ENCODE measurements around the gene TRERF1. TPM values are rescaled to one million over a fixed set of nuclear protein-coding genes. Genes with fewer than 3 reads are reported as not detected.

Gene TRERF1
- total RNA-seq, 1 experiment from 2014 or later: 14.5 TPM

DNA sequence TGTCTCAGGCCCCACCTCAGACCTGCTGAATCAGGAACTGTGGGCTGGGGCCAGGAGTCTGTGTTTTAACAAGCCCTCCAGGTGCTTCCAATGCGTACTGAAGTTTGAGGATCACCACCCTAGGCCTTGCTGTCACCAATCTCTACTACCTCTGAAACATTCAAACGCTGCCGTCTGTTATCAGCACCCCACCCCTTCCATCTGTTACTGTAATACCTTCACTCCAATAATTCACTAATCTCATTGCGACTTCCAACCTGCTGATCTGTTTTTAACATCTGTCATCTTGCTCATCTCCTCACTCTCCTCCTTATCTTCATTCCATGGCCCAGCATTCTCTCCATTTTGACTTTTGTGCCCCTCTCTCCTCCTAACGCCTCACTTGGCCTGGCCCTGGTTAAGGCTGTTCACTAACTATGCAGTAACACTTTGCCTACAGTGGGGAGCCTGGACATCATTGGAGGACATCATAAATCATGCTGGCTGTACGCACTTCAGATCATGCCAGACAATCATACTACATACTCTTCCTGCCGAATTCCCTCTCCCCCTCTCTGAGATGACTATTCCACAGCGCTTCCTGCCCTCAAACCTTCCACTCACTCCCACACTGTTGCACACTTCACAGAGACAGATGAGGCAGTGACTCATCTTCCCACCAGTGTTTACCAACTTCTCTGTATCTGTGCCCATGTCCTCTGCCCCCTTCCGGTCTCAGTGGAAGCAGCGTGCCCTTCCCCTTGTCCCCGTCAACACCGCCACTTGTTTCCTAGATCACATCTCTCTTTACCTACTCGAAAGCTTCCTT is 254.0 kb downstream of the TRERF1 start:
- Histone ChIP-seq H3K36me3 (ENCODE audit: low read depth) (no peaks in the 10 kb centered on the region), H4K20me1 (ENCODE audit: insufficient read depth) (no peaks in the 10 kb centered on the region), H3K79me2 (ENCODE audit: low read depth) (no peaks in the 10 kb centered on the region), H3K9me2 (ENCODE audit: insufficient read depth) (no peaks in the 10 kb centered on the region), H3K9me3 (ENCODE audit: insufficient read depth, low read depth) (no peaks in the 10 kb centered on the region), H3K4me3 (no peak overlapping the region), H3K27ac (no peak overlapping the region), H3K27me3 (ENCODE audit: insufficient read depth, low read depth) (no peaks in the 10 kb centered on the region), H3K4me2 (no peak overlapping the region), H3F3A (ENCODE audit: insufficient read depth, low read depth) (peaks cover 12% of the 10 kb centered on the region; the same call in 1 of the 2 replicates), H3K4me1 (replicated peaks; ENCODE audit: insufficient read depth) (peaks cover 15% of the 10 kb centered on the region), H2AFZ (no peak overlapping the region)
- BruUV-seq (replicated peaks): no TSS peak
- ChIA-PET POLR2A (ENCODE audit: unreplicated experiment) (no interaction called here), CTCF (no interaction called here)
- DNase-seq: no peak
- no peak for TF ChIP-seq EZH2 (IDR thresholded peaks at IDR 0.05; ENCODE audit: low read depth)
- no peak for TF ChIP-seq CTCF (conservative IDR thresholded peaks at IDR 0.05)
- intact Hi-C loops (cut with micrococcal nuclease; ENCODE audit: unreplicated experiment): no loop called here

DNA sequence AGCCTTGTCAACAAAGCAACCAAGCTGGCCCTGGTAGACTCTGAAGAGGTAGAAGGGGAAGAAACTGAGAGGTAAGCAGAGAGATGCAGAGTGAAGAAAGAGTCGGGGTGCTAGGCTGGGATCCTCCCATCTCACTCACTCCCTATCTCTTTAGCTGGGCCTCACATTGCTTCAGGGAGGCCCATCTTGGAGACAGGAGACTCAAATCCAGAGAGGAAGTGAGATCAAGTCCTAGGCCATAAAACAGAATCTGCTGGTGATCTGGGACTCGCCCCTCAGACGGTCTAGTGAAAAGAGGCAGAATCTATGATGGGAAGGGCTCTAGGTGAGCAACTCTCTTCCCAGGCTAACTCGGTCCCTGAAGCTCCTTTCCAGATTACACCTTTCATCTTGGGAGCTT is 256.3 kb downstream of the TRERF1 start:
- intact Hi-C loops (cut with micrococcal nuclease; ENCODE audit: unreplicated experiment): no loop called here
- peaks cover 19% of the 10 kb centered on the region for H3K4me1 ChIP-seq (replicated peaks; ENCODE audit: insufficient read depth)
- CTCF ChIA-PET: interaction anchor here (0.6 kb wide), 1 partner anchor 838 kb away, joined by 3 read pairs; no protein-coding TSS in a partner anchor
- H3K27me3 ChIP-seq (ENCODE audit: insufficient read depth, low read depth): no peaks in the 10 kb centered on the region
- no peaks in the 10 kb centered on the region for H4K20me1 ChIP-seq (ENCODE audit: insufficient read depth)
- TF ChIP-seq CTCF (conservative IDR thresholded peaks at IDR 0.05) (no peak), EZH2 (IDR thresholded peaks at IDR 0.05; ENCODE audit: low read depth) (no peak)
- no peak overlapping the region for H3K4me3 ChIP-seq
- no TSS peak for BruUV-seq (replicated peaks)
- no peak for DNase-seq
- peaks cover under 1% of the 10 kb centered on the region; the same call in 1 of the 2 replicates for H3F3A ChIP-seq (ENCODE audit: insufficient read depth, low read depth)
- no peaks in the 10 kb centered on the region for H3K9me2 ChIP-seq (ENCODE audit: insufficient read depth)
- no peaks in the 10 kb centered on the region for H3K79me2 ChIP-seq (ENCODE audit: low read depth)
- POLR2A ChIA-PET (ENCODE audit: unreplicated experiment): no interaction called here
- H3K4me2 ChIP-seq: no peak overlapping the region
- no peak overlapping the region for H2AFZ ChIP-seq
- no peaks in the 10 kb centered on the region for H3K9me3 ChIP-seq (ENCODE audit: insufficient read depth, low read depth)
- H3K36me3 ChIP-seq (ENCODE audit: low read depth): no peaks in the 10 kb centered on the region
- no peak overlapping the region for H3K27ac ChIP-seq

GRCh38 chr6:42194056-42194455 is 257.7 kb downstream of the TRERF1 start:
- no peaks in the 10 kb centered on the region for H3K27me3 ChIP-seq (ENCODE audit: insufficient read depth, low read depth)
- no peak overlapping the region for H3K27ac ChIP-seq
- H3K4me2 ChIP-seq: no peak overlapping the region
- no peaks in the 10 kb centered on the region for H3K9me2 ChIP-seq (ENCODE audit: insufficient read depth)
- H3K79me2 ChIP-seq (ENCODE audit: low read depth): no peaks in the 10 kb centered on the region
- H3K9me3 ChIP-seq (ENCODE audit: insufficient read depth, low read depth): no peaks in the 10 kb centered on the region
- H3K36me3 ChIP-seq (ENCODE audit: low read depth): no peaks in the 10 kb centered on the region
- POLR2A ChIA-PET (ENCODE audit: unreplicated experiment): interaction anchor here (0.6 to 0.7 kb wide), 5 partner anchors 24 to 407 kb away, joined by 3 to 6 read pairs (median 3); no protein-coding TSS in a partner anchor
- intact Hi-C loops (cut with micrococcal nuclease; ENCODE audit: unreplicated experiment): no loop called here
- no TSS peak for BruUV-seq (replicated peaks)
- CTCF ChIA-PET: no interaction called here
- no peaks in the 10 kb centered on the region; the same call in 1 of the 2 replicates for H3F3A ChIP-seq (ENCODE audit: insufficient read depth, low read depth)
- no peak for TF ChIP-seq EZH2 (IDR thresholded peaks at IDR 0.05; ENCODE audit: low read depth)
- no peak for TF ChIP-seq CTCF (conservative IDR thresholded peaks at IDR 0.05)
- no peak for DNase-seq
- H2AFZ ChIP-seq: no peak overlapping the region
- peaks cover 13% of the 10 kb centered on the region; the same call in 1 of the 2 replicates for H3K4me1 ChIP-seq (replicated peaks; ENCODE audit: insufficient read depth)
- H4K20me1 ChIP-seq (ENCODE audit: insufficient read depth): no peaks in the 10 kb centered on the region
- no peak overlapping the region for H3K4me3 ChIP-seq
